ENCODE results near the gene ACER3.

DNA sequence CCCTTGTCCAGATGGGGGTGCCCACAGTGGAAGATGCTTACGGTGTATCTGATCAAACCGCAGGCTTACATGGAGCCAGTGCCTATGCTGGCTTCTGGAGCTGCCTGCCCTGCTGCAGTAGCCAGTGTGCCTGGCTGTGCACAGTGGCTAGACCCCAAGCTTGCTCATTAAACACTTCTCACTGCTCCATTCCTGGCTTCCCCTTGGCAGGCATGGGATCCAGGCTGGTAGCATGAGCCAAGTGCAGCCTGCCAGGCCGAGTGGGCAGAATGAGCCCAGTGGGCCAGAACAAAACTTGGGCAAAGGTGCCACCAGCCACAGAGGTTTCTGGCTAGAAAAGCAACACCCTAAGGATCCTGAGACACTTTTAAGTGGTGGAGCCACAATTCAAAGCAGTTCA lies 118.1 kb downstream of the ACER3 start:
- TF ChIP-seq CTCF (IDR thresholded peaks at IDR 0.05; ENCODE audit: low read depth, low read length) (no peak), EZH2phosphoT487 (IDR thresholded peaks at IDR 0.05; ENCODE audit: low read depth) (no peak)
